C1 segment of cervical spinal cord (tissue), 14 donors: ENCODE data around the gene CSNK1D.

Experiments
- DNase-seq, 14 donors: peaks; one replicate each; lab custom pipeline; 2025; lab: John Stamatoyannopoulos, UW

The CSNK1D gene

DNA sequence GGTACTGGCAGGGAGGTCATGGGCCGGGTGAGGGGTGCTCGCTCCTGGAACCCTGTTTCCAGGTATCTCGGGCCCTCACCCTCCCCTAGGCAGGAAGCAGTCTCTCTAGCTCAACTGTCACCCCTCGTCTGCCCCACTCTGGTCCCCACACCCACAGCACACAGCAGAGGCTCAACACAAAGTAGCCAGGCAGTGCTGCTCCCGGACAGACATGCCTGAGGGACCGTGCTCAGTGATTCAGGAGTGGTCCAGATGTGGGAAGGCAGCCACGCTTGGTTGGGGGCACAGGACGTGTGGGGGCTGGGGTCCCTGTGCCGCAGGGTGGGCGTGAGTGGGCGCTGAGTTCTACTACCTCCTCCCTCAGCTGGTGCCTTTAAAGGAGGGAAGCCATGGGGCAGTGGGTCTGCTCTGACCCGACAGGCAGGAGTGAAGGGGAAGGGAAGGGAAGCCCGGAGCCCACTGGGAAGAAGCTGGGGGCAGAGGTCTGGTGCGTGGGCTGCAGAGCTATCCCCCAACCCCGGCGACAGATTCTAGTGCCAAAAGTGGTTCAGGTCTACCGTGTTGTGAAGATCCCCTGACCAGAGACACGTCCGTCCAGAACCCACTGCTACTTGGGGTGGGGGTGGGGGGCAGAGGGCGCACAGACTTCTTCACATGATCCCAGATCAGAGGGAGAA, 32.9 kb downstream of the CSNK1D start:
- no peak for DNase-seq

DNA sequence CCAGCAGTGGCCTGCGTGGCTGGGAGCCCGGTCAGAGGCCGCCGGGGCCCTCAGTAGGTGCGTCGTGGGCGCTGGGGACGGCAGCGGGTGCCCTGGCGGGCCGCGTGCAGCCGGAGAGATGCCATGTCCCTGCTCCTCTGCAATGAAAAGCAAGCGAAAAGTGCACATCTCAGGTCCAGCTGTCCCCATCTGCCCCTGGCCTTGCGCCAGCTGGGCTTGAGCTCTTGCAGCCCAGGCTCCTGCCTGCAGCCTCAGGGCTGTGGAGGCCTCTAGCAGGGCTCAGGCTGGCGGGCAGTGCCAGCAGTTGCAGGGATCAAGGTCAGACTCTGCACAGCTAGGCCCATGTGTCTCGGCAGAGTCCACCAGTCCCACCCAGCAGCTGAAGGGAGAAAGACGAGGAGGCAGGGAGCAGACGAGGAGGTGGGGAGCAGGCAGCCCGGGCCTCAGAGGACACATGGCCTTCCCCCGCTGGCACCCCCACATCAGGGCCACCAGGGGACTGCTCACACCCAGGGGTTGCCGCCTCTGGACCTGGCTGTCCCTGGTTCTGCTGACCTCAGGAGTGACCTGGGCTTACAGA, 33.5 kb downstream of the CSNK1D start:
- no peak for DNase-seq

DNA sequence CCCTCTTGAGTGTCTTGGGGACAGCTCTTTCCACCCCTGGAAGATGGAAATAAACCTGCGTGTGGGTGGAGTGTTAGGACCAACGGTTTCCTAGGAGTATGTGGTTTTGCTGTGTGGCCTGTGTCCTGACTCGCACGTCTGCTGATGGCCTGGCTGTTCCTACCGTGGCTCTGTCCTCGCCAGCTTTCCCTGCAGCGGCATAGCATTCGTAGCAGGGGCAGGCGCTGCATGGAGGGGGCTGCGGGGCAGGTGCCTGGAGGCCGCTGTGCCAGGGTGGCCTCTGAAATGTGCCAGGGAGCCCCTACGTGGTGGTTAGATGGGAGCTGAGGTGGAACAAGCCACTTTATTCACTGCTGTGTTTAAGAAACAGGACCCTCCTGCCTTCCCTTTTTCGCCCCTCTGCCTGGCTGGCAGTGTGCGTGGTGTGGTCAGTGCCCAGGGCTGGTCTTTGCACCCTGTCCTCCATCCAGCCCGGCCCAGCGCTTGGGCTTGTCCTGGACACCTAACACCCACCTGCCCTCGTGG, 34.0 kb downstream of the CSNK1D start:
- DNase-seq, result no peak

DNA sequence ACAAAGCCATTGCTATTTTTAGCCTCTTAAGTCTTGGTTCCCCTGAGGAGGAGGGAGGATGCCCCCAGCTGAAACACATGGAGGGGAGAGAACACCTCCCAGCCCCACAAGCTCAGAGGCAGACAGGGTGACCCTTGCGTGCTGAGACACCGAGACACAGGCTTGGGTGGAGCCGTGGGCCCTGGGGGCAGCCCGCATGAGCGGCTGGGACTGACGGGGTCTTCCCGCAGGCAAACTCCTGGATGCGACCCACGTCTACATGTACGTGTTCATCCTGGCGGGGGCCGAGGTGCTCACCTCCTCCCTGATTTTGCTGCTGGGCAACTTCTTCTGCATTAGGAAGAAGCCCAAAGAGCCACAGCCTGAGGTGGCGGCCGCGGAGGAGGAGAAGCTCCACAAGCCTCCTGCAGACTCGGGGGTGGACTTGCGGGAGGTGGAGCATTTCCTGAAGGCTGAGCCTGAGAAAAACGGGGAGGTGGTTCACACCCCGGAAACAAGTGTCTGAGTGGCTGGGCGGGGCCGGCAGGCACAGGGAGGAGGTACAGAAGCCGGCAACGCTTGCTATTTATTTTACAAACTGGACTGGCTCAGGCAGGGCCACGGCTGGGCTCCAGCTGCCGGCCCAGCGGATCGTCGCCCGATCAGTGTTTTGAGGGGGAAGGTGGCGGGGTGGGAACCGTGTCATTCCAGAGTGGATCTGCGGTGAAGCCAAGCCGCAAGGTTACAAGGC, 34.9 kb downstream of the CSNK1D start:
- DNase-seq, result peak in 3 of 14 donors; percentile 31 to 33 (median 32)

DNA sequence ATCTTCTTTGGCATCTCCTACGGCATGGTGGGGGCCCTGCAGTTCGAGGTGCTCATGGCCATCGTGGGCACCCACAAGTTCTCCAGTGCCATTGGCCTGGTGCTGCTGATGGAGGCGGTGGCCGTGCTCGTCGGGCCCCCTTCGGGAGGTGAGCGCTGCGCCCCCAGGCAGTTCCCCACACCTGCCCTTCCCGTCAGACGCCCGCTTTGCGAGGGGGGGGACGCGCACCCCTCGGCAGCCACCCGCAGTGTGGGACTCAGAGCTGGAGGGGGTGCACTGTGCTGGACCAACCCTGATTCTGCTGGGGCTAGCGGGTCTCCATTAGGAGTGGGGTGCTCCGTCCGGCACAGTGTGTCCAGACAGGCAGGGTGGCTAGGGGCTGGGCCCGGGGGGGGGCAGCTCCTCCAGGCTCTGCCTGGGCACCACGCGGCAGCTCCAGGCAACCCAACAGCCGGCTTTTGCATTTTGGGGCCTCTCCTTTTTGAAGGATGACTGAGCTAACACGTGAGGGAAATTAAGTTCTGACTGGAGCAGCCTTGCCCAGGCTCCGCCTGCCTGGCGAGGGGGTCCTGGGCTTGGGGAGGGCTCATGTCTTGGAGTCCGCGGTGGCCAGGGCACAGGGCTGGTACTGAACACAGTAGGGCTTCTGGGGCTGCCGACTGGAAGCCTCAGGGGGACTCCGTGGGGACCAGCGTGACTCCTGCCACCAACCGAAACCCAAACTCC, 35.6 kb downstream of the CSNK1D start:
- DNase-seq, result peak in 4 of 14 donors; percentile 31 to 54 (median 43)

DNA sequence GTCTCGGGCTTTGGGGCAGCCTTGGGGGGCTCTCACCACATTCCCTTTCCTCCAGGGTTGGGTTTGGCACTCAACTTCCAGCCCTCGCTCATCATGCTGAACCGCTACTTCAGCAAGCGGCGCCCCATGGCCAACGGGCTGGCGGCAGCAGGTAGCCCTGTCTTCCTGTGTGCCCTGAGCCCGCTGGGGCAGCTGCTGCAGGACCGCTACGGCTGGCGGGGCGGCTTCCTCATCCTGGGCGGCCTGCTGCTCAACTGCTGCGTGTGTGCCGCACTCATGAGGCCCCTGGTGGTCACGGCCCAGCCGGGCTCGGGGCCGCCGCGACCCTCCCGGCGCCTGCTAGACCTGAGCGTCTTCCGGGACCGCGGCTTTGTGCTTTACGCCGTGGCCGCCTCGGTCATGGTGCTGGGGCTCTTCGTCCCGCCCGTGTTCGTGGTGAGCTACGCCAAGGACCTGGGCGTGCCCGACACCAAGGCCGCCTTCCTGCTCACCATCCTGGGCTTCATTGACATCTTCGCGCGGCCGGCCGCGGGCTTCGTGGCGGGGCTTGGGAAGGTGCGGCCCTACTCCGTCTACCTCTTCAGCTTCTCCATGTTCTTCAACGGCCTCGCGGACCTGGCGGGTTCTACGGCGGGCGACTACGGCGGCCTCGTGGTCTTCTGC, 36.3 kb downstream of the CSNK1D start:
- no peak for DNase-seq

DNA sequence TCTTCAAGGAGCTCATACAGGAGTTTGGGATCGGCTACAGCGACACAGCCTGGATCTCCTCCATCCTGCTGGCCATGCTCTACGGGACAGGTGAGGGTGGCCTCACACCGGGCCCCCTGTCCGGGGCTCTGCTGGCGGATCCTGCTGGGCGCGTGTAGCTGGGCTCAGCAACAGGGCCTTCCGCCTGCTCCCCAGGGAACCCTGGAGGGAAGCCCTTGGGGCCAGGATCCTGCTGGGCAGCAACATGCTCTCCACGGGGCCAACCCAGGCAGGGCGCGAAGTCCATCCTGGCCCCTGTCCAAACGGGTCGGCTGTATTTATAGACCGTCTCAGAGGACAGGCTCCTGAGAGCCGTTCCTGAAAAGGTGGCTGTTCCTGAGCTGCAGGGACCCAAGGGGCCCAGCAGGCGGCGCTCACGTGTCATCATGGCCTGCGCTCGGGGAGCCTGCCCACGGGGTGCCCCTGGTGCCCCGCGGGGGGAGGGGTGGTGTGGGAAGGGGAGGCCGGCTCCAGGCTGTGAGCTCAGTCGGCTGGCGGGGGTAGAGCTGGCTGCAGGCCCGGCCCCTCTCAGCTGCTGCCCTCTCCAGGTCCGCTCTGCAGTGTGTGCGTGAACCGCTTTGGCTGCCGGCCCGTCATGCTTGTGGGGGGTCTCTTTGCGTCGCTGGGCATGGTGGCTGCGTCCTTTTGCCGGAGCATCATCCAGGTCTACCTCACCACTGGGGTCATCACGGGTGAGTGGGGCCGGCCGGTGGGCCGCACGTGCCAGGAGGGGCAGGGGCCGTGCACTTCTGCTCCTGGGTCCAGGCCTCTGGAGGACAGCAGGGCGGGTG, 37.1 kb downstream of the CSNK1D start:
- peak in 11 of 14 donors; percentile 16 to 69 (median 49) for DNase-seq

DNA sequence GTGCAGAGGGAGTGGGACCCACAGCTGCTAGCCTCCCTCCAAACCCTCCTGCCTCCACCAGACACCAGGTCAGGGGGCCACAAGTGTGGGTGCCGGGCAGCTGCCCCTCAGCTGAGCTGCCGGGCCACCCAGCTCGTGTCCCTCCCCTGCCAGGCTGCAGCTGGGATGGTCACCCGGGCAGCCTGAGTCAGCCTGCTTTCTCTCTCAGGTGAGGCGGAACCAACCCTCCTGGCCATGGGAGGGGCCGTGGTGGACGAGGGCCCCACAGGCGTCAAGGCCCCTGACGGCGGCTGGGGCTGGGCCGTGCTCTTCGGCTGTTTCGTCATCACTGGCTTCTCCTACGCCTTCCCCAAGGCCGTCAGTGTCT, 37.7 kb downstream of the CSNK1D start:
- no peak for DNase-seq

DNA sequence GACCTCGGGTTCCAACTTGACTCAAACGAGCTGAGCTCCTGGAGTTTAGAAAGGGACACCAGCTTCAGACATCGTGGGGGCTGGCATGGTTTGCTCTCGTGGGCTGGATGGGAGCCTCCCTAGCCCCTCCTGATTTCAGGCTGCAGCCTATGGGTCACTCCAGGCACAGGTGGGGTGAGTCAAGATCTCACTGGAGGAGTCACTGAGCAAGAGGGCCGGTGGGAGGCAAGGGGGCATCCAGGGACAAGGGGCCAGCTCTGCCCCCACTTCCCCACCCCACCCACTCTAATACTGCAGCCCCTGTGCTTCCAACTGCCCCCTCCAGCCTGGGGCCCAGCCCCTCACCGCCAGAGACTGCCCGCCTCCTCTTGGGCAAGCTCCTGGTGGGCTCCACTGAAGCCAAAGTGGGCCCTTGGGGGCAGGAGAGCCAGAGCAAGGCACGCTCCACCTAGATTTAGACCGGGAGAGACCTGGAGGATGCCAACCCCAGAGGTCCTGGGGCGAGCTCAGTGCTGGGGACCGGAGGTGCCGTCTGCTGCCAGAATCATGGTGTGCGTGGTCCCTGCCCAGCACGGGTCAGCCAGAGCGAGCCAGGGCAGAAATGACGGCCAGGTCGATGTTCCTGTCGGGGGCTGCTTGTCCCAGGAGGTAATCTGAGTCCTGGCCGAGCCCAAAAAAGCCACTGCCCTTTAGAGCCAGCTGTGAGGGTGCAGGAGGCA, 38.3 kb downstream of the CSNK1D start:
- DNase-seq, result no peak

DNA sequence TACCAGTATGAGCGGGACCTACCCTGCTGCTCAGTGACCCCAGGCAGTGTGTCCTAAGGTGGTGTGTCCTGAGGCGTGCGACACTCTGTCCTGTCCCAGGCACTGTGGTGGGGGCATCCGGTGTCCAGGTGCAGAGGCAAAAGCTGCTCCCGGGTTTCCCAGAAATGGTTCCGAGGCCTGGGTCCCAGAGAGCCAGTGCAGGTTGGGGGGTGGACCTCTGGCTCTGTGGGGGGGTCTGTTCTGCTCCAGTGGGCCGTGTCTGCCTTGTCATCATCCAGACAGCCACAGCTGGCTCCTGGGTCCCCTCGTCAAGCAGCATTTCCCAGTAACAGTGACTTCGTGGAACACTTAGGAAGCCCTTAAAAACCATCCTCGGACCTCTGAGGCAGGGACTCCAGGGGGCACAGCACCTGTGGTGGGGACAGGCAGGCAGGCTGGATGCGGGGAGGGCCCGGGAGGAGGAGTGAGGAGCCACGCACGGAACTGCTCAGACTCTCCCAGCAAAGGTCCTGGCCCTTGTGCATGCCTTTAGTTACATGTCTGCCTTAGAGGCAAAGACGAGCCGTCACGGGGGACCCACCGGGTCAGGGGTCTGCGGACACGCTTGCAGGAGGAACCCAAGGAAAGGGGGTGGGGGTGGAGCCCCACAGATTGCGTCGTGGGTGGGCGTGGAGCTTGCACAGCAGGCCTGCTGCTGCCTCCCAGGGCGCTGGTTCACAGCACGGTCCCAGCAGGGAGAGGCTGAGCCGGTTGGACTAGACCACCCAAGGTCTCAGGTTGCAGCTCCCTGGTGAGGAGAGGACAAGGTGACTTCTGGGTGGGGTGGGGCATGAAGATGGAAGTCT, 39.1 kb downstream of the CSNK1D start:
- DNase-seq, result no peak

DNA sequence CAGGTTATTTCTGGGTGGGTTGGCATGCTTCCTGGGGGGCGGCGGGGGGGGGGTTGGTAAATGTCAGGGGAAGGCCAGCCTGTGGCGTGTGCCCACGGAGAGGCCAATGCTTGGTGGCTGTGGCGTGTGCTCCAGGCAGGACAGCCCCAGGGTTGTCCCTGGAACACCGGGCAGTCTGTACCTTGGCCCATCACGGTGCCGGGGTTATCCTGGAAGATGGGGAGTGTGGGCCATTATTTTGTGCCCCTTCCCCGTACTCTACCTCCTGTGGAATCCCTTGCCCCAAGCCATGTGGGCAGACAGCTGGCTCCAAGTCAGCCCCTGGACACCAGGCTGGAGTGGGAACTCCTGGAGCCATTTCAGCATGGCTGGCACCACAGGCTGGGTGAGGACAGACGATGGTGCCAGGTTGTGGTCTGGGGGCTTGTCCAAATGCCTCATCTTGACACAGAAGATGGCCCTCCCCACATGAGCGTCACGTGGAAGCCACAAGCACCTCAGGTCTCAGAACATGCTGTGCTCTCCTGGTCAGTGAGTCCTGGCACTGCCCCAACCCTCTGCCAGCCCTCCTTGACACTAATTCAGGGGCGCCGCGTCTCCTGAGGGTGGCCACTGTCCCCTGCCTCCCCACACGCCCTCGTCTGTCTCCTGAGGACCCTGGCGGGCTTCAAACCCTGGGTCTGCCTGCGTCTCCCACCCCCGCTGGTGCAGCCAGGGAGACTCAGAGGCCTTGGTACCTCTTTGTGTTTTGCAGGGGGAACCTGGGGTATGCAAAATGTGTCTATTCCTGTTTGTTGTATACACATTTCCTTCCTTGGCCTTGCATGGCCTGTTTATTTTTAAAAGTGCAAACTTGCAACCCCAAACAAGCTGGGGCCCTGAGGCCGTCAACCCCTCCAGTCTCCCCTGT, 40.4 kb downstream of the CSNK1D start:
- DNase-seq, result no peak

DNA sequence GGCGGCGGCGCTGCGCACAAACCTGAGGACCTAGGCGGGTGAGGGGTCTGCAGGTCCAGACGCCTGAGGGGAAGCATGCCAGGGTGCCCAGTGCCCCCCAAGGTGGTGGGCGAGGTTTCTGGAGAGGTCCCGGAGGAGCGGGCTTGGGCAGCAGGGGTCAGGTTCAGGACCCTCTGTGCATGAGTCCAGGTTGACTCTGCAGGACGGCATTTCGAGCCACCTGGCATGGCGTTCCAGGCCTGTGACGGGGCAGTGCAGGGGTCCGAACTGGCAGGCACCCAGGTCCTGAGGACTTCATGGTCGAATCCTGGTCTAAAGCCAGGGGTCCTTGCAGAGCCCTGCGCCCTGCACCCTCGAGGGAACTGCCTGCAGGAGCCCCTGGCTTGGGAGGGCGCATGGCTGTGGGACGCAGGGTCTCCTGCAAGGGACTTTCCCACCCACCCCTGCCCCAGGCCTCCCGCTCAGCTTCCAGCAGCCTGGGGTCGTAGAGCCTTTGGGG, 41.1 kb downstream of the CSNK1D start:
- no peak for DNase-seq

DNA sequence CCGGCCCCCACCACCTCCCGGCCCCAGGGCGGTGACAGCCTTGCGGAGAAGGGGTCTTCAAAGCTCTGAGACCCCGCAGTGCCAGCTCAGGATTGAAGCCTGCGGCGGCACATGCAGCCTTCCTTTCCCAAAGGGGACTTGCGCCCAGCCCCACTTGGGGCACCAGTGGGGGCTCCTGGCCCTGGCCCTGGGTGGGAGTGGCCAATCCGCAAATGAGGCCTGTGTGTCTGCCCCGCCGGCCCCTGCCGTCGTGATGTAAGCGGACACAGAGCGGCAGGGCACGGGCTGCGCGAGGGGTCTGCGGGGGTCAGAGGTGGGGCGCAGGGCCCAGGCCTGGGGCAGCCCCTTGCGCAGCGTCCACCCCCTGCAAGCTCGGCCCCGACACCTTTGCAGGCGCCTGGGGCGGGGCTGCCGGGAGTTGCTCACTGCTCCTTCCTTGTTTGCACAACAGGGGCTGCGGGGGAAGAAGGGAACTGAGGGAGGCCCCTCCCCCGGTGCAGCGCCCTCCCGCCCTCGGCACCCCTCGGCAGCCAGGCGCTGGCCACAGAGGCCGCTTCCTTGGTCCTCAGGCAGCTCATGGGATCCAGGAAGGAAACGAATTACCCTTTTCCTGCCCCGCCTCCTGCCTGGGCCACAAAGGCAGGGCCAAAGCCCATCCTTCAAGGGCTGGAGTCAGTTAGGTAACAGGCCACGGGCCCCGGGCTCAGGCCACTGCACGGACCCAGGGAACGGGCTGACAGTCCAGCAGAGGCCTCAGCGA, 41.8 kb downstream of the CSNK1D start:
- peak in 10 of 14 donors; percentile 10 to 65 (median 58) for DNase-seq

DNA sequence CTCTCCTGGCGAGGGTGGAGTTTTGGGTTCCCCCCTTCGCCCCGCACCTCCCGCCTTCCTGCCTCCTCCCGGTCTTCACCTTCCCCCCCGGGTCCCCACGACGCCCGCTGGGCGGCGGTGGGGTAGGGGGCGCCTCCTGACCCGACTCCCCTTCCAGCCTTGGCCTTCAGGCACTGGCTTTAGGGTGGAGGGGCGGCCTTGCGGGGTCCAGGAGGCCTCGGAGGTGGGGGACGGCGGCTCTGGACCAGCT, 42.3 kb downstream of the CSNK1D start:
- DNase-seq, result peak in 1 of 14 donors; percentile 60

DNA sequence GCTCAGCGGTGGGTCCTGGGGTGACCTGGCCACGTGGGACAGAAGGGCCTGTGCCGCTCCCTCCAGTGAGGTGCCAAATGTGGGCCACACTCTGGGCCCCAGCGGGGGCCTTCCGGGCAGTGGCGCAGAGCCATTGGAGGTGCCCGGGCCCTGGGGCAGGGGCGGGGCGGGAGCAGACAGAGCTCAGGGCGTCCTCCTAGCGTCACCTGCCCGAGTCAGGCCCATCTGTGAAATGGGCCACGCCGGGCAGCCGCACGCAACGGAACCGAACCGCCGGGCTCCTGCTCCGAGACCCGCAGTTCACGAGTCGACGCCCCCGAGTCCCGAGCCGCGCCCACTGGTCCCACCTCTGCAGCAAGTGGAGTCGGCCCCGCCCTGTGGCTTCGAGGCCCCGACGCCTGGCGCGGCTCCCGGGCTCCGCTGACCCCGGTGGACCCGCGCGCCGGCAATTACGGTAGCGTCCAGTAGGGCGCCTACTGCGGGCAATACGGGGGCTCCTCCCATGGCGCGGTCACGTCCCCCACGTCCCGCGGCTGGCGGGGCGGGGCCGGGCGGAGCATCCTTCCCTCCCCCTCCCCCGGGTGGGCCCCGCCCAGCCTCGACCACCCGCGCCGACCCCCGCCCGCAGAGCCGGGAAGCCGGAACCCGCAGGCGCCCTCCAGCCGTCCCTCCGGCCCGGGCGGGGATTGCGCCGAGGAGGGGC, 42.7 kb downstream of the CSNK1D start:
- peak in 10 of 14 donors; percentile 37 to 76 (median 52) for DNase-seq
